Parathyroid adenoma (tissue), 2 donors: ENCODE measurements around the gene LECT2.

ENCODE experiments used
- H2AFZ ChIP-seq: fragments of 300-600 bp; sonication (generic); one replicate; pipeline ENCODE4 v1.7.0; 2017; ENCODE audit warnings: antibody characterized with exemption, mild to moderate bottlenecking
- H3K27ac ChIP-seq: fragments of 300-600 bp; sonication (generic); one replicate; pipeline ENCODE4 v1.7.0; 2017
- H3K27me3 ChIP-seq: fragments of 300-600 bp; sonication (generic); one replicate; pipeline ENCODE4 v1.7.0; 2017; ENCODE audit warnings: low read length; ENCODE audit not compliant: control insufficient read depth, insufficient read depth
- H3K36me3 ChIP-seq: fragments of 300-600 bp; sonication (generic); one replicate; pipeline ENCODE4 v1.7.0; 2017; ENCODE audit warnings: low read length; ENCODE audit not compliant: control insufficient read depth, insufficient read depth
- H3K4me1 ChIP-seq: fragments of 300-600 bp; sonication (generic); one replicate; pipeline ENCODE4 v1.7.0; 2017; ENCODE audit warnings: control low read depth
- H3K4me2 ChIP-seq: fragments of 300-600 bp; sonication (generic); one replicate; pipeline ENCODE4 v1.7.0; 2017; ENCODE audit warnings: low read length
- H3K4me3 ChIP-seq: fragments of 300-600 bp; sonication (generic); one replicate; pipeline ENCODE4 v1.7.0; 2017; ENCODE audit warnings: low read depth, low read length
- H3K79me2 ChIP-seq: fragments of 300-600 bp; sonication (generic); one replicate; pipeline ENCODE4 v1.7.0; 2017; ENCODE audit warnings: control low read depth
- H3K9ac ChIP-seq: fragments of 300-600 bp; sonication (generic); one replicate; pipeline ENCODE4 v1.7.0; 2017; ENCODE audit warnings: mild to moderate bottlenecking
- H3K9me3 ChIP-seq: fragments of 300-600 bp; sonication (generic); one replicate; pipeline ENCODE4 v1.7.0; 2017; ENCODE audit warnings: low read length; ENCODE audit not compliant: control insufficient read depth
- TF ChIP-seq, protein P1 (sequence below): fragments of 300-600 bp; sonication (generic); IDR thresholded peaks from one replicate; pipeline ENCODE4 v1.7.0; 2017; ENCODE audit warnings: antibody characterized with exemption, mild to moderate bottlenecking
- donor health status: primary hyperparathyroidism.

The LECT2 gene

DNA sequence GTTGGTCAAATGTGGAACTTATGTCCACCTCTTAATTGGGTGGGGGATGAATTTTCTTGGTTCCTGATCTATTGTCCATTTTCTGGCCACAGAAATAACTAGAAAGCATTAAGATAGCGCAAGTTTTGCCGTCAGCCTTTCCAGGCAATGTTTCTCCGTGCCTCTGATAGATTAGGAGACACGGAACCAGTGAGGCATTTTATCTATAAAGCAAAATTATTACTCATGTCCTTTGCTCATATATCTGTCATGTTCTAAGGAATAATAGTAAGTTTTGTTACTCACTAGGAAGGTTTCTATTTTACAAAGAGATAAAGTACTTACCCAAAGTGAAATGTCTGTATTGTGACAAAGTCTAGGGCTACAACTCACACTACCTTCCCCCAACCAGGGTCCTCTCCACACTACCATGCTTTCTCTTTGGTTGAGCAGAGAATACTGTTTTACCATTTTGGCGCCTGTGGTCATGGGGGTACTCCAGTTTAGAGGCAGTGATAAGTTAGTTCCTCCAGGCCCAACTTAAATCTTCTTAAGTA, 39.2 kb downstream of the LECT2 start:
- Histone ChIP-seq H3K4me1 (no peaks in the 10 kb centered on the region), H3K4me2 (no peak overlapping the region), H2AFZ (no peak overlapping the region), H3K9ac (no peak overlapping the region), H3K9me3 (no peaks in the 10 kb centered on the region), H3K79me2 (no peaks in the 10 kb centered on the region), H3K27me3 (no peaks in the 10 kb centered on the region), H3K36me3 (no peaks in the 10 kb centered on the region), H3K4me3 (no peak overlapping the region), H3K27ac (no peak overlapping the region)
- TF ChIP-seq, protein P1, sequence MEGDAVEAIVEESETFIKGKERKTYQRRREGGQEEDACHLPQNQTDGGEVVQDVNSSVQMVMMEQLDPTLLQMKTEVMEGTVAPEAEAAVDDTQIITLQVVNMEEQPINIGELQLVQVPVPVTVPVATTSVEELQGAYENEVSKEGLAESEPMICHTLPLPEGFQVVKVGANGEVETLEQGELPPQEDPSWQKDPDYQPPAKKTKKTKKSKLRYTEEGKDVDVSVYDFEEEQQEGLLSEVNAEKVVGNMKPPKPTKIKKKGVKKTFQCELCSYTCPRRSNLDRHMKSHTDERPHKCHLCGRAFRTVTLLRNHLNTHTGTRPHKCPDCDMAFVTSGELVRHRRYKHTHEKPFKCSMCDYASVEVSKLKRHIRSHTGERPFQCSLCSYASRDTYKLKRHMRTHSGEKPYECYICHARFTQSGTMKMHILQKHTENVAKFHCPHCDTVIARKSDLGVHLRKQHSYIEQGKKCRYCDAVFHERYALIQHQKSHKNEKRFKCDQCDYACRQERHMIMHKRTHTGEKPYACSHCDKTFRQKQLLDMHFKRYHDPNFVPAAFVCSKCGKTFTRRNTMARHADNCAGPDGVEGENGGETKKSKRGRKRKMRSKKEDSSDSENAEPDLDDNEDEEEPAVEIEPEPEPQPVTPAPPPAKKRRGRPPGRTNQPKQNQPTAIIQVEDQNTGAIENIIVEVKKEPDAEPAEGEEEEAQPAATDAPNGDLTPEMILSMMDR = no peak

DNA sequence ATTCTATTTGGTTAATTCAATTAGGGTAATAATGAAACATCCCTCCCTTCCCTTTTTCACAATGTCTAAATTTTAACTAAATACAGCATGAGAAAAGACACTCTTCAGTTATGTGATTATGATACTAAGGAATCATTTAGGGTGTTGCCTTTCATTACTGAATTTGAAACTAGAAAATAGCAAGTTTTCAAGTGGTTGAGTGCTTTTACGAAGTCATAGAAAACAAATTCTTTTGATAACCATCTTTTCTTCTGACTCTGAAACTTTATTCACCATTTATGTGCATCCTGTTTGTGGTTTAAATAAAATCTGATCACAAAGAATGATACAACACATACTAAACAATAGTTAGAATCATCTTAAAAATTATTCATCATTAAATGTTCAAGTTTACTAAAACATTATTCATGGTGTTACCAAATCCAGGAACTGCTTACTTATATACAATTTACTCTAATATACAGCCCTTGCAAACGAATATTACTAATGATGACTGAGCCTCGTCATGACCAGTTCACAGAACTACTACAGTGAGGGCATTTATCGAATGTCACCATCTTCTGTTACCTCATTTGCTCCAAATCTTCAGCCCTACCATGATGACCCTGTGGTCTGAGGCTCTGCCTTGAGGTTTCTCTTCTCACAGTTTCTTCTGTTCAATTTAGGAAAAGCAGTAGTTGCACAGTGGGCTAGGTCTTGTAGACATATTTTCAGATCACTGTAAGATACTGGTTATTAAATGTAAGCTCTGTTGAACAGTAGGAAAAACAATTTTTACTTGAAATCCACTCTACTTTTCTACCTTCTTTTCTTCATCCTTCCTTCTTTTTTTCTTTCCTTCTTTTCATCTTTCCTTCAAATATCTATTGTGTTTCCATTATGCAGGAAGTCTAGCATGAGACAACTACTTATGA, 40.8 kb downstream of the LECT2 start:
- Histone ChIP-seq H2AFZ (no peak overlapping the region), H3K9ac (no peak overlapping the region), H3K4me1 (no peaks in the 10 kb centered on the region), H3K27me3 (no peaks in the 10 kb centered on the region), H3K79me2 (no peaks in the 10 kb centered on the region), H3K4me3 (no peak overlapping the region), H3K9me3 (no peaks in the 10 kb centered on the region), H3K4me2 (no peak overlapping the region), H3K36me3 (no peaks in the 10 kb centered on the region), H3K27ac (no peak overlapping the region)
- TF ChIP-seq, protein P1 = no peak

DNA sequence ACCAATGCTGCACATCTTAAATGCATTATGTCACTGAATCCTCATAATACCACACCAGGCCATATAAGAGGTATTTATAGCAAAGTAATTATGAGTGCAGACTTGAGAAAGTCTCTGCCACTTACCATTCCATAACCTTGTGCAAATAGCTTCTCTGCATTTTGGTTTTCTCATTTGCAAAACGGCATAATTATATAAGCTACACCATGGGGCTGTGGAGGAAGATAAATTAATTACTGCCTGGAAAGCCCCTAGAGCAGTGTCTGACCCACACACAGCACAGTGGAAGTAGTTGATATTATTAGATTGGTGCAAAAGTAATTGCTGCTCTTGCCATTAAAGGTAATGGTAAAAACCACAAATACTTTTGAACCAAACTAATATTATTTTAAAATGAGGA, 49.6 kb downstream of the LECT2 start:
- no peaks in the 10 kb centered on the region for H3K27me3 ChIP-seq
- H3K9me3 ChIP-seq = no peaks in the 10 kb centered on the region
- H3K9ac ChIP-seq = no peak overlapping the region
- H3K4me3 ChIP-seq = no peak overlapping the region
- no peak overlapping the region for H2AFZ ChIP-seq
- no peaks in the 10 kb centered on the region for H3K79me2 ChIP-seq
- H3K4me1 ChIP-seq = no peaks in the 10 kb centered on the region
- no peak overlapping the region for H3K4me2 ChIP-seq
- H3K27ac ChIP-seq = no peak overlapping the region
- TF ChIP-seq, protein P1 = no peak
- no peaks in the 10 kb centered on the region for H3K36me3 ChIP-seq

DNA sequence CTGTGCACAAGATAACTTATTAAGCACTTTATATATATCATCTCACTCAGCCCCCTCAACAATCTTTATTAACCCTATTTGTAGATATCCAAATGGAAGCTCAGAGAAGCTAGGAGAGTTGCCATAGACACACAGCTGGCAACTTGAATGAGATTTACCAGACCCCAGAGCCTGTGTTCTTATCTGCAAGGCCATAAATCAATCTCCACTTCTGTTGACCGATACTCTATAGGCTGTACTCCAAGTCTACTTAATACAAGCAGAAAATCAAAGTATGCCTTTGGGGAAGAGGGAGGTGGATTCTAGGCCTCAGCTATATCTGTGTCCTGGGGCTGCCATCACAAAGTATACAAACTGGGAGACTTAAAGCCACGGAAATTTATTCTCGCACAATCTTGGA, 53.1 kb downstream of the LECT2 start:
- H3K9me3 ChIP-seq = no peaks in the 10 kb centered on the region
- H3K36me3 ChIP-seq = no peaks in the 10 kb centered on the region
- H3K4me2 ChIP-seq = no peak overlapping the region
- H3K9ac ChIP-seq = no peak overlapping the region
- H2AFZ ChIP-seq = no peak overlapping the region
- H3K79me2 ChIP-seq = no peaks in the 10 kb centered on the region
- TF ChIP-seq, protein P1 = no peak
- no peaks in the 10 kb centered on the region for H3K4me1 ChIP-seq
- no peaks in the 10 kb centered on the region for H3K27me3 ChIP-seq
- no peak overlapping the region for H3K27ac ChIP-seq
- H3K4me3 ChIP-seq = no peak overlapping the region
